Activated naive CD4-positive, alpha-beta T cell (primary cell): Measurements from ENCODE around the gene GATAD1.
A peak's percentile ranks its signal among the peaks of the same experiment; 100 is the strongest.
"Not testable (repeated sequence)": the region's sequence is repeated elsewhere in the genome, so short reads cannot be mapped to it uniquely, and the experiment has no call there.

Experiments
- DNase-seq, 4 experiments: peaks; one replicate each; lab custom pipeline; 2025; lab: John Stamatoyannopoulos, UW

Gene GATAD1

GRCh38 chr7:92436612-92437445, 10.5 kb upstream of the GATAD1 start:
- DNase-seq: no peak

GRCh38 chr7:92437956-92438491, 9.3 kb upstream of the GATAD1 start:
- no peak for DNase-seq

GRCh38 chr7:92442720-92443119, 4.6 kb upstream of the GATAD1 start:
- not testable (repeated sequence) for DNase-seq

GRCh38 chr7:92446869-92447344, 375 bp upstream of the GATAD1 start:
- peak in 1 of 4 experiments; percentile 16 for DNase-seq

GRCh38 chr7:92448205-92448747, 994 bp downstream of the GATAD1 start:
- DNase-seq: peak in 3 of 4 experiments; percentile 17 to 51 (median 42)

GRCh38 chr7:92451645-92452044, 4.4 kb downstream of the GATAD1 start:
- no peak for DNase-seq

- no peak for DNase-seq
Measured at GRCh38 chr7:92456236-92456635, 9.0 kb downstream of the GATAD1 start.

- no peak for DNase-seq
Measured at GRCh38 chr7:92460109-92460508, 12.8 kb downstream of the GATAD1 start.

GRCh38 chr7:92460510-92460909, 13.2 kb downstream of the GATAD1 start:
- DNase-seq: no peak

GRCh38 chr7:92461027-92462003, 14.0 kb downstream of the GATAD1 start:
- DNase-seq: no peak

GRCh38 chr7:92462560-92462959, 15.3 kb downstream of the GATAD1 start:
- no peak for DNase-seq

GRCh38 chr7:92464515-92464914, 17.2 kb downstream of the GATAD1 start:
- DNase-seq: no peak

GRCh38 chr7:92466682-92467081, 19.4 kb downstream of the GATAD1 start:
- DNase-seq: no peak

GRCh38 chr7:92468589-92468988, 21.3 kb downstream of the GATAD1 start:
- DNase-seq: not testable (repeated sequence)

- not testable (repeated sequence) for DNase-seq
Measured at GRCh38 chr7:92473989-92474388, 26.7 kb downstream of the GATAD1 start.

GRCh38 chr7:92475261-92475770, 28.0 kb downstream of the GATAD1 start:
- DNase-seq: not testable (repeated sequence)

- DNase-seq: not testable (repeated sequence)
Measured at GRCh38 chr7:92475851-92476590, 28.7 kb downstream of the GATAD1 start.

- DNase-seq: not testable (repeated sequence)
Measured at GRCh38 chr7:92477681-92478080, 30.4 kb downstream of the GATAD1 start, which contains the start of gene ERVW-1. TSS of gene ERVW-1 (minus strand) at chr7:92477946. CDS start at chr7:92470381, 7,565 bp downstream.

GRCh38 chr7:92478095-92478494, 30.8 kb downstream of the GATAD1 start:
- DNase-seq: no peak

GRCh38 chr7:92478711-92479110, 31.4 kb downstream of the GATAD1 start:
- DNase-seq: no peak

GRCh38 chr7:92479146-92479545, 31.9 kb downstream of the GATAD1 start:
- DNase-seq: not testable (repeated sequence)
